NCI-H510A treated with DMSO at 0.1 percent for 48 hours (cell line): ENCODE data around the gene DLG5.

Experiments used
- DNase-seq: peaks from one replicate; lab custom pipeline; 2025; lab: John Stamatoyannopoulos, UW

The DLG5 gene

GRCh38 chr10:77889277-77889903, 37.2 kb downstream of the DLG5 start:
- DNase-seq, result peak; percentile 97

GRCh38 chr10:77888356-77888703, 38.2 kb downstream of the DLG5 start:
- DNase-seq, result peak; percentile 41

GRCh38 chr10:77887631-77888355, 38.8 kb downstream of the DLG5 start:
- peak; percentile 44 for DNase-seq

- no peak for DNase-seq
Observed at GRCh38 chr10:77886795-77887355, 39.7 kb downstream of the DLG5 start.

- no peak for DNase-seq
Observed at GRCh38 chr10:77884181-77884580, 42.4 kb downstream of the DLG5 start.

GRCh38 chr10:77881636-77882035, 44.9 kb downstream of the DLG5 start:
- no peak for DNase-seq

GRCh38 chr10:77881222-77881621, 45.3 kb downstream of the DLG5 start:
- no peak for DNase-seq

GRCh38 chr10:77879710-77880109, 46.8 kb downstream of the DLG5 start:
- DNase-seq, result no peak

- no peak for DNase-seq
Observed at GRCh38 chr10:77879065-77879464, 47.5 kb downstream of the DLG5 start.

GRCh38 chr10:77877441-77878344, 48.9 kb downstream of the DLG5 start:
- DNase-seq, result peak; percentile 75

GRCh38 chr10:77875730-77876129, 50.8 kb downstream of the DLG5 start:
- DNase-seq, result no peak

GRCh38 chr10:77874872-77875271, 51.7 kb downstream of the DLG5 start:
- no peak for DNase-seq

- DNase-seq, result peak; percentile 28
Observed at GRCh38 chr10:77873536-77874380, 52.8 kb downstream of the DLG5 start.

- DNase-seq, result no peak
Observed at GRCh38 chr10:77872947-77873535, 53.5 kb downstream of the DLG5 start.

GRCh38 chr10:77872151-77872946, 54.2 kb downstream of the DLG5 start:
- no peak for DNase-seq

- no peak for DNase-seq
Observed at GRCh38 chr10:77869626-77870420, 56.7 kb downstream of the DLG5 start.

- DNase-seq, result no peak
Observed at GRCh38 chr10:77868523-77868922, 58.0 kb downstream of the DLG5 start.

GRCh38 chr10:77867124-77867719, 59.3 kb downstream of the DLG5 start:
- DNase-seq, result no peak

- peak; percentile 52 for DNase-seq
Observed at GRCh38 chr10:77866598-77866997, 60.0 kb downstream of the DLG5 start.
